ENCODE measurements around the gene MAP3K21.

Gene MAP3K21

DNA sequence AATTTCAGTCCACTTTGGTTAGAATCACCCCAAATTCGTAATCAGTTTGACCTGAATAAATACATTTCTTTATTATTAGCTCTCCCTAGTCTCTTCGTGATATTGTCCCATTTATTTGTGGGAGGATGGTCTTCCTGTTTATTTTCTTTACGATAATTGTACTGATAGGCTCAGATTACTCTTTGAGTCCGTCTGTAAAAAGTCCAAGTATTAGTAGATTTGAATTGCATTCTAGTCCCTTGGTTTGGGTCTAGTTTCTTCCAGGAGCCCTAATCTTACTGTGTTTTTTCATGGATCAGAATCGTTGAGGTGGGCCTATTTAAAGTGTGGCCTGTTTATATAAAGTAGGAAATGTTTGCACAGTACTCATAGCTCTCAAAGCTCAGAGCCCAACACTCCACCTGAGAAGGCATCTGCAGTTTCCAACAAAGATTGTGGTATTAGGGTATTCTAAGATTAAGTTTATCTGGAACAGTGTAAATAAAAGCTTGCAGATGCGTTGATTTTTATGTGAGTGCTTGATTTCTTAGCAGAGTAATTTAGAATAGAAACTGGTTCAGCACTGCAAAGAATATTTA, 33.1 kb downstream of the MAP3K21 start:
- no peak for DNase-seq

DNA sequence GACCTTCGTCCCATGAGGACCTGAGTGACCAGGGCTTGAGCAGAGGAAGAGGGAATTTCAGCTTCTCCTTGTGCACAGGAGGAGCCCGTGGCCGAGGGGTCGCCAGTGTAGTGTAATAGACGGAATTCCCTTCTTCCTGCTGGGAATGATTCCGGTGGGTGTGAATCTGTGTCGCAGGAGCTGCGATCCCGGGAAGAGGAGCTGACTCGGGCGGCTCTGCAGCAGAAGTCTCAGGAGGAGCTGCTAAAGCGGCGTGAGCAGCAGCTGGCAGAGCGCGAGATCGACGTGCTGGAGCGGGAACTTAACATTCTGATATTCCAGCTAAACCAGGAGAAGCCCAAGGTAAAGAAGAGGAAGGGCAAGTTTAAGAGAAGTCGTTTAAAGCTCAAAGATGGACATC, 34.4 kb downstream of the MAP3K21 start:
- DNase-seq: no peak

DNA sequence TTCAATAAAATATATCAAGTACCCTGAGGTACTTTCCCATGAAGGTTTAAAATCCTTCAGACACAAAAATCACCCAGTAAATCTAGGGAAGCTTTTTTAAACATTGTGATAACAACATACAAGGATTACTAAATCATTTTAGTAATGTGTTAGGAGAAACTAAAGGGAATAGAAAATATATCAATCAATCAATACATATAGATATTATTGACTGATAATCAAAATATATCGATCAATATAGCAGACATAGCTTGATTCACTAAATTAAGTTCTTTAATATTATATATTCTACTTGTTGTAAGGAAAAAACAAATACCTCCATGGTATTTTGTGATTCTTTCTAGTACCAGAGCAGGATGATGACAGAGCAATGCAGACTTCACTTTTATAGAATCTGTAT, 35.2 kb downstream of the MAP3K21 start:
- DNase-seq: no peak

DNA sequence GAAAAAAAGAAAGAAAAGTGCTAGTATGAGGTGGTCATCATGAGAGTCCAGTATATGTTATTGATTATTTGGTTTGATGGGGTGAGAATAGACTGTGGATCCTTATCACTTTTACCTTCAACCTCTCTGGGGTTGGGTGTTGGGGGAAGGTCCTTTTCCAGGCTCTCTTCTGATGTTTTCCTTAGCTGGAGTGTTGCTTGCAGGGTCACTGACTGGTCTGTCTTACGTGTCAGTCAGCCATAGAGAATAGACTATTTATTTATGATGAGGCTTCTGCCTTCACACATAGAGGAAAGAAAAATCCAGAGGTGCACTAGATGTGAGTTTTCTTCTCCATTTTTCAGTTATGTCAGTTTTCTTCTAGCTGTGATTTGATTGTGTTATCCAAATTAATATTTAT, 36.5 kb downstream of the MAP3K21 start:
- DNase-seq: no peak

DNA sequence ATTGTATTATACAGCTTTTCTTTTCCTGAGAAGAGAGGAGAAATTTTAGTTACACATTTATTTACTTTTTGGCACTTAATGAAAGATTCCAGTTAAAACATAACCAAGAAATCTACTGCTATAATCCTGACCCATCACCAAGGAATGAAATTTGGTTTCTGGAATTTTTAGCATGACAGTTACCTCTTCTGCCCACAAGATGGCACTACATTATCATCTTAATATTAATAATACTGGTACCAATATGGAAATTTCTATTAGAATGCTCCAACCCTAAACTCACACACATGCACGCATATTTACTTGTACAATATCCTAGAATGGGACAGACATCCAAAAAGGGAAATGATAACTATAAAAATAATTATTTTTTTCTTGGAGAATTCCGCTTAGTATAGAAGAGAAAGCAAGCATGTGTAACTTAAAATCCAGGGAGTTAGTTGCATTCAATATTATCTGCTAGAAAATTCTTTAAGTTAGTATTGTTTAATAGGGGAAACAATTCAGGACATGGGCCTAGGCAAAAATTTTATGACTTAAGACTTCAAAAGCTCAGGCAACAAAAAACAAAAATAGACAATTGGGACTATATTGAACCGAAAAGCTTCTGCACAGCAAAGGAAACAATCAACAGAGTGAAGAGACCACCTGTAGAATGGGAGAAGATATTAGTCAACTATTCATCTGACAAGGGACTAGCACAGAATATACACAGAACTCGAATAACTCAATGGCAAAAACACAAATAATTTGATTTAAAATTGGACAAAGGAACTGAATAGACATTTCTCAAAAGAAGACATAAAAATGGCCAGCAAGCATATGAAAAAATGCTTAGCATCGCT, 37.4 kb downstream of the MAP3K21 start:
- no peak for DNase-seq

DNA sequence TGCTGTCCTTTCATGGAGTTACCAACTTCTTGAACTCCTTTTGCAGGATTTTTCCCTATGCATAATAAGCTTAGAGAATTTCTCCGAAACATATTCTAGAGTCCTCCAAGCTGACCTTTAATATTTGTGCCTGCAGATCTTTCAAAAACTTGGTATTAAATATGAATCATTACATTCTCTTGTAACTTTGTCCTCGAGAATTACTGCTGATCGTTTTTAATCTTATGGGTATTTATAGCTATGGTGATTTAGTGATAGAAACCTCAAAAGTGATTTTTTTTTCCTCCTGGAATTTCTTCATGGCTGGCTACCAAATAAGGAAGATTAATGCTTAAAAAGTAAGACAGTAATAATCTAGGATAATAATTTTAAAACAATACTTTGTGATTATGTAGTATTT, 39.1 kb downstream of the MAP3K21 start:
- DNase-seq: no peak

DNA sequence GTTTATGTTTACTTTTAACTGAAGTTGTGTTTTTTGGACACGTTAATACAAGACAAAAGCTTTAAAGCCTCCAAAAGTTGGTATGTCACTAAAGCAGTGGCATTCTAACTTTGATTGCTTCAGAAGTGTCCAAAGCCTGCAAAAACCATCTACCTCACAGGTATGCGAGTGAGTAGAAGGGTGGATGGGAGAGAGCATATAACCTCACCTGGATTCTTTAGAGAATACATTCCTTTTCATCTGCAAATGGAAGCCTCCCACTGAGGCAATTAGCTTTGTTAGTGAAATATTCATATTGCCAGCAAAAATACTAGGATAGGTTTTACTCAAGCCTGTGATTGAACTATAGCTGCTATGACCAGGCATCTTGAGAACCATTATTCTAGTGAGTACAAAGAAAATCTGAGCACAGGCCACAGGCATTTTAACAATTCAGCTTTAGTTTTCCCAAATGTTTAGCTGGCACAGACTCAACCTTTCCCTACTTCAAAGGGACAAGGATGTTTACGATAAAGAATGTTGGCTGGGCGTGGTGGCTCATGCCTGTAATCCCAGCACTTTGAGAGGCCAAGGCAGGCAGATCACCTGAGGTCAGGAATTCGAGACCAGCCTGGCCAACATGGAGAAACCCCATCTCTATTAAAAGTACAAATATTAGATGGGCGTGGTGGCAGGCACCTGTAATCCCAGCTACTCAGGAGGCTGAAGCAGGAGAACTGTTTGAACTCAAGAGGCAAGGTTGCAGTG, 39.7 kb downstream of the MAP3K21 start:
- no peak for DNase-seq

DNA sequence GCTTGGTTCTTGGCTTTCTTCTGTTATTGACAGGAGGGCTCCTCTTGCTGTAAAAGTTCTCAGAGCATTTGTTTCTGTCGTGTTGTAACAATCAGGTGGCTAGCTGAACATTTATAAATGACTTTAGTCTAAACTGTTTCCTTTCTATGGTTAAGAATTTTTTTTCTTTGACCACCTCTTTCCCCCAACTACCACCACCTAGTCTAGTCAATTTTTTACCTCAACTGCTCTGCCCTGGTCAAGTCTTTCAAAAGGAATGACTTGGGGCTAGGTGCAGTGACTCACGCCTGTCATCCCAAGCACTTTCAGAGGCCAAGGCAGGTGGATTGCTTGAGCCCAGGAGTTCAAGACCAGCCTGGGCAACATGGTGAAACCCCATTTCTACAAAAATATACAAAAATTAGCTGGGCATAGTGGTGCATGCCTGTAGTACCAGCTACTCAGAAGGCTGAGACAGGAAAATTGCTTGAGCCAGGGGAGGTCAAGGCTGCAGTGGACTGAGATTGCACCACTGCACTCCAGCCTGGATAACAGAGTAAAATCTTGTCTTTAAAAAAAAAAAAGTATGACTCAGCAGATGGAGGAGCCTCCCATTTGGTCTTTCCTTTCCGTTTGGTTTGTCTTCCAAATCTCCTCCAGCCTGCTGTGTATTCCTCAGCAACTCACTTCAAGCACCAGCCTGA, 40.7 kb downstream of the MAP3K21 start:
- DNase-seq: no peak

DNA sequence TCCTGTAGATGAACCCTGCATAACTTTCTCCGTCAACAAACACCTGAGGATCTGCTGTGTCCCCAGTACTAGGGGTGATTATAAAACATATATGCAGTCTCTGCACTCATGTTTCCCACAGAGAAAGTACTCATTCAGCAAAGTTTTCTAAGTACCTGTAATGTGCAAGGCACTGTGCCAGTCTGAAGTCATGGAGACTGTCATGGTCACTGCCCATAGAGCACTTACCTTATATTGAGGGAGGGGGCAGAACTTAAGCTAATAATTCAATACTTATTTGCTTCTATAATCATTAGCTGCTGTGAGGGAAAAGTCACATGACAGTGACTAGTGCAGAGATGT, 41.2 kb downstream of the MAP3K21 start:
- DNase-seq: no peak

DNA sequence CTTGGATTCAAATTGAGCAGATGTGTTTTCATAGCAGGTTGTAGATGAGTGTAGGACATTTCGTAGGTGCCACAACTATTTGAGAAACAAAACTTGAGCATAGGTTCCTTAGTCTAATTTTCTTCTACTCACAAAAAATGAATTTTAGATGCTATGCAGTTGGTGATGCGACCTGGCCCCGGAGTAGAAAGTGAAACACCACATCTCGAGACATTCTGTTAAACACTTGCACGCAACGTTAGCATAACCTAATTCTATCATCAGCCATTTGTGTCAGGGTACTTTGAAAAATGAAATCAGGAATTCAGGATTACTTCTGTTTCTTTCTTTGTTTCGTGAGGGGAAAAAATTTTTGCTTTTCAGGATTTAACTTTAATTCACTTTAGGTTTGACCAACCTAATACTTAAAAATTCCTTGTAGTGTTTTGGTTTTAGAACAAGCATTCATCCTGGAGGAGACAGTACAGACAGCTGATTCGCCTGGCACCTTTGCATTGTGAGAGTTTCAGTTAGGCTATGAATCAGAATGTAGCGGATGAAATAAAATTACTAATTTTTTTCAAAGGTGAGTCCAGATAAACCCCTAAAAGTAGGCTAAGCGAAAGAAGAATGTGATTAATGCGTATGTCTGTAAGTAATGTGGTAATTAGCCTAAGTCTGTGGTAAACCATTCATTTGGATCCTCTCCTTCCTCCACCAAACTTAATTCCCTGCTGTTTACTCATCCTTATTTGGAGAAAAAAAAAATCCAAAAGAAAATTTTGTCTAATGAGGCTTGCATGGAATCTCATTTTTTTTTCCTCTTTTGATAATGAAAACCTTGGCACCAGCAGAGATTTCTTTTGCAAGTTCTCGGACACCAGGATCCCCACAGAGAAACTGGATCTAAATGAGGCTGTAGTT, 44.9 kb downstream of the MAP3K21 start:
- no peak for DNase-seq

DNA sequence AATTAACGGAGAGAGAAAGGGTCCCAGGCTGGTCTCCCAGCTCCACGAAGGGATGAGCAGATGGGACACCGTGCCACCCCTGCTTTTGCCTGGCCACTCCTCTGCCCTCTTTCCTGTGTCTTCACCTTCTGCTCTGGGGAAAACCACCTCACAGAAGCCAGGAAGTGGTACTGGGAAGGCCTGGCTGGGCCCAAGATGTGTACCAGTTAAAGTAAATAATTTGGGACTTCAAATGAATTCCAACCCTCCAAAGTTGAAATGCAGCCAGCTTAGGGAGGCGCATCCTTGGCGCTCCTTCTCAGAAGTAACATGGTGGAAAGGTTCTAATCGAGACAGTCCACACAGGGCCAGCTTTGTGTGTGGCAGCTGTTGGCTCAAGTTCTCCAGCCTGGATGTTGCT, 45.7 kb downstream of the MAP3K21 start:
- DNase-seq: no peak

DNA sequence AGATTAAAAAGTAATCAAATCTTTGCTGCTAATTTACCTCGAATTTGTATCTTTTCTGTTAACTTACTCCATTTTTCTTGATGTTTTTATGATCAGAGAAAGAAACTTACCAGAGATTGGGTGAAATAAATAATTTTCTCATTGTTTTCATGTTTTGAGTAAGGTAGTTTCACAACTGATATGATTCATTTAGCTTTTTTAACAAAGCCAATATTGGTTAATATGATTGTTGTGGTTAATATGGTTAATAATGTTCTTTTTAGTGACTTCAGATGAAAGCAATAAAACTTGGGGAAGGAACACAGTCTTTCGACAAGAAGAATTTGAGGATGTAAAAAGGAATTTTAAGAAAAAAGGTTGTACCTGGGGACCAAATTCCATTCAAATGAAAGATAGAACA, 48.1 kb downstream of the MAP3K21 start:
- DNase-seq: no peak

DNA sequence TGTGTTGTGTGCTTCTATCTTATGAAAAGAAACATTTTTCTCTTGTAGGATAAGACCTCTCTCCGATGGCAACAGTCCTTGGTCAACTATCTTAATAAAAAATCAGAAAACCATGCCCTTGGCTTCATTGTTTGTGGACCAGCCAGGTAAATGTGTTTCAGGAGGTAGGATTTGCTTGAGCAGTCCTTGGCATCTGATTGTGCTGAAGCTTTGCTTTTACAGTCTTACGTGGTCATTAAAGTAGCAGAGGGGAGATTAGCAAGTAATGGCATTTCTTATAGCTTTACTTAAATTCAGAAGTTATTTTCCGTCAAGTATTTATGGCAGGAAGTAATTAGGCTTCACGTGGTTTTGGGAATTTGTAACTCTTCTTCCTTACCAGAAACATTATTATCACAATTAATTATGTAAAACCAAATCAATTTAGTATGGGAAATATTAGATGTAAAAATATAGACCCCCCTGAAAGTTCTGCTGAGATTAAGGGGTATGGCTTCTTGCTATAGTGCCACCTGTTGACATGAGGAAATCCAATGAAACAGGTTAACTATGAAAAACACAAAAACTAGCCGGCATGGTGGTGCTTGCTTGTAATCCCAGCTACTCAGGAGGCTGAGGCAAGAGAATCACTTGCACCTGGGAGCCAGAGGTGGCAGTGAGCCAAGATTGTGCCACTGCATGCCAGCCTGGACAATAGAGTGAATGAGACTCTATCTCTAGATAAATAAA, 49.0 kb downstream of the MAP3K21 start:
- DNase-seq: no peak

DNA sequence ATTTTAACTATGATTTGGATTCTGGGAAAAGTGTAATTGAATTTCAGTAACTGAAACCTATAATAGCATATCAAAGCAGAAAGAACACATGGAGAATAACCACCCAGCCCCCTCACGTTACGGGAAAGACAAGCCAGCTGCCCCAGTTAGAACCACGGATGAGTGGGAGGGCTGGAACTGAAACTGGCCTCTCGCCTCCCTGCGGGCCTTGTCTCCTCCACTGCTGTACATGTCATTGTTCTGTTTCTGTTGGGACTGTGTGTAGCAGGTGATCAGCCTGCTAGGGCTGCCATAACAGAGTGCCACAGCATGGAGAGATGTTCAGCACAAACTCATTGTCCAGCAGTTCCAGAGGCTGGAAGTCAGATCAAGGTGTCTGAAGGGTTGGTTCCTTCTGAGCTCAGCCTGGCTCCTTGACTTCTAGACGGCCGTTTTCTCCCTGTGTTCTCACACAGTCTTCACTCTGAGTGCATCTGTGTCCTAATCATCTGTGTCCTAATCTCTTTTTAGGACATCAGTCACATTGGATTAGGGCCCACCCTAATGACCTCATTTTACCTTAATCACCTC, 52.4 kb downstream of the MAP3K21 start:
- DNase-seq: no peak

DNA sequence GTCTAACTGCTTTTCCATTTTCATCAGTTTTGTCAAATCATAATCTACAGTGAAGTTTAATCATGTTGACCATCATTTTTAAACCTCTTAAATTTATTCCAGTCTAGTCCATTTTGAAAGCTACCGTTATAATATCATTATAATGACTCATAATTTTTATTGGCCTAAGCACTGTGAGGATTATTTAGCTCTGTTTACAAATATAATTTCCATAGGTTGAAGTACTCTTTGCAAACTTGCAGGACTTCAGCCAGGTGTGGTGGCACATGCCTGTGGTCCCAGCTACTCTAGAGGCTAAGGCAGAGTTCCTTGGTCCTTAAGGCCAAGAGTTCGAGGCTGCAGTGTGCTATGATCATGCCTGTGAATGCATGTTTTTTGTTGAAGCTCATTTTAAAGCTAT, 54.3 kb downstream of the MAP3K21 start:
- DNase-seq: no peak

DNA sequence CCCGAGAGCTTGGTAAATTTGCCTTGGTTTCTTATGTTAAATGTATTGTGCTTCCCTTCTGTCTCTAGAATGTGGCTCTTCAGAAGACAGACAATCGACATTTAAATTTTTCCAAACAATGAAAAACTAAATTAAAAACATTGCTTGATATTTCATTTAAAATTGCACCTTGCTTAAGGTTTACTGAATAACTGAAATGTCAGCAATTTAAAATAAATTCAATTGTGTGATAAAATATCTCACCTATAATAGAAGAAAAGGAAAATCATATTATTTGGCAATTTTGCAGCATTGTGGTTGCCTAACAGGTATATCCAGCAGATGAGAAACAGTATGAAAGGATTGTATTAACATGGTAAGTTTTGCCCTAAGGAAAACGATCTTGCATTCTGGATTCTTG, 56.5 kb downstream of the MAP3K21 start:
- no peak for DNase-seq

DNA sequence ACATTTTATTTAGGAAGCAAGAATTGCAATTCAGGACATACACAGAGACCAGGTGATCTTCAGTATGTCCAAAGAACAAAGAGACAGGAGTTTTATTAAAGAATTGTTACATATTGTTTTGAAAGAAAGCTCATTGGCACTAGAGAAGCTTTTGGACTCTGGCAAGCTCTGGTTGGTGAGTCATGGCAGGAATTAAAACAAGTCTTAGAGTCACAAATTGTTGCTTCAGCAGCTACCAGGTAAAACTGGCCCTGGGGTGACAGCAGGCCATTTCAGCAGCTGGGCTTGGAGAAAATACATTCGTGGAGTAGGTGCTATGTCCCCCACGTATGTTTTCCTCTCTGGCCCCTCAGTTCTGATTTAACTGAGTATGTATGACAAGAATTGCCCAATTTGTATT, 58.8 kb downstream of the MAP3K21 start:
- no peak for DNase-seq

DNA sequence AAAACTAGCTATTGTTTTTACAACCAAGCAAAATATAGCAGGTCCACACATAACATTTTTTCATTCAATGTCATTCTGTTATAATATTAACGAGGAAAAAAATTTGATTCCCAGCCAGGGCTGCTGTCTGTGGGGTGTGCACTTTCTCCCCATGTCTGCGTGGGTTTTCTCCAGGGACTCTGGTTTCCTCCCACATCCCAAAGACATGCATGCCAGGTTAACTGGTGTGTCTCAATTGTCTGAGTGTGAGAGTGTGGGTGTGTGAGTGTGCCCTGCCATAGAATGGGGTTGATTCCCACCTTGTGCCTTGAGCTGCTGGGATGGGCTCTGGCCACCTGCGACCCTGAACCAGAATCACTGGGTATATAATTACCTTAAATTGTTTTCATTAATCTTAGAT, 60.1 kb downstream of the MAP3K21 start:
- DNase-seq: no peak

DNA sequence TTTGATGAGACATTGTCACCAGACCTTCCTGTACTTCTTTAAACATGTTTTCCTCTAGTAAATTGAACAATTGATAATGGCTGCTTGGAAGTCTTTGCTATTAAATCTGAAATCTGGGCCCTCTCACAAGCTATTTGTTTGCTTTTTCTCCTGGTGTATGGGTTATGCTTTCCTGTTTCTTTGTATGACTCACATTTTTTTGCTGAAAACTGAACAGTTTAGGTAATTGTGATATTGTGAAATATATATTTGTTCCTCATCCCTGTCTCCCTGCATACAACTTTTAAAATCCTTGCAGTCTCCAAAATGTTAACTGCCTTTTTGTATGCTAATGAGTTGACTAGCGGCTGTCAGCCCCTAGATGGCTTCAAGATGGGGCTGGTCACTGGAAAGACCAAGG, 61.6 kb downstream of the MAP3K21 start:
- DNase-seq: no peak

DNA sequence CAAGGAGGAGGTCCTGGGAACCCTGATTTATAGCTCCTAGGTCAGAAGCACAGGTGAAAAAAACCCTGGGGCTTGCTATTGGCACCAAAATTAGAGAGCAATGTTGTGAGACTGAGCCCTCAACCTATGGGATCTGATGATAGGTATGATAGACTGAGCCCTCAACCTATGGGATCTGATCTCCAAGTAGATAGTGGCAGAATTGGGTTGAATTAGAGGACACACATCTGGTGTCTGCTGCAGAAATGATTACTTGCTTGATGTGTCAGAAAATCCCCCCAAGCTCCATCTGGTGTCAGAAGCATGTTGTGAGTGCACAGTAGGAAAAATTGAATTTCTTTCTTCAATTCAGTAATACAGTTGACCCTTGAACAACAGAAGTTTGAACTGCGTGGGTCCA, 62.4 kb downstream of the MAP3K21 start:
- DNase-seq: no peak
